HG03095 (cell line): ENCODE results near the gene MID1.

Source experiments
- ATAC-seq: cut with Tn5 transposase; IDR thresholded peaks from one replicate; pipeline ENCODE4 v1.9.1; 2021; ENCODE audit warnings: moderate library complexity; ENCODE audit not compliant: unreplicated experiment

Gene MID1

GRCh38 chrX:10579112-10580011 is 41.0 kb downstream of the MID1 start:
- no peak for ATAC-seq

GRCh38 chrX:10578527-10578926 is 41.9 kb downstream of the MID1 start:
- no peak for ATAC-seq

GRCh38 chrX:10577853-10578252 is 42.5 kb downstream of the MID1 start:
- ATAC-seq: no peak

DNA sequence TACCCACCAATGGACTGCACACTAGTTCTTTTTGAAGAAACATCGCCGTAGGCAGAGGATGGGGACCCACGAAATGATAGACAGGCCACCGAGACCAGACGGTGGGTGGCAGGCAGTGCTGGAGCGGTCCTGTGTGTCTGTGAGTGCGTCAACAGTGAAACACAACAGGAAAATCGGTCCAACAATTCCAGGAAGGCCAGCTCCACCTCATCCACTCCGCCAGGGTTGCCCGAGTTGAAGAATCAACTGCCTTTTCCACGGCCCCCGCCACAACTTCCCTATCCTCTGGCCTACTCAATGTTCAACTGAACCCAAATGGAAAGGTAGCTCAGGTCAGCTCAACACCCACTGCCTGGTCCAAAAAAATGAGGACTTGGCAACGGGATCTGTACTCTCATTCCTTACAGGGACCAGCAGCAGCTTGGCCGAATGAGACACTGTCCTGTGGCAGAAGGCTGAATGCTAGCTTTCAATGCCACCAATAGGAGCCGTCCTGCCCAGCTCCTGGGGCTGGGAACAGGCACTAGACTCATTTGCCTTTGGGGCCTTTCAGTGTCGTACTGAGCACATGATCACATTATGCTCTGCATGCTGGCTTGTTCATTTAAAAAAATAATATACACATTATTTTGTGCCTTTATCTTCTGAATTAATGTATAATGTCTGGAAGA is 43.5 kb downstream of the MID1 start:
- ATAC-seq: no peak

DNA sequence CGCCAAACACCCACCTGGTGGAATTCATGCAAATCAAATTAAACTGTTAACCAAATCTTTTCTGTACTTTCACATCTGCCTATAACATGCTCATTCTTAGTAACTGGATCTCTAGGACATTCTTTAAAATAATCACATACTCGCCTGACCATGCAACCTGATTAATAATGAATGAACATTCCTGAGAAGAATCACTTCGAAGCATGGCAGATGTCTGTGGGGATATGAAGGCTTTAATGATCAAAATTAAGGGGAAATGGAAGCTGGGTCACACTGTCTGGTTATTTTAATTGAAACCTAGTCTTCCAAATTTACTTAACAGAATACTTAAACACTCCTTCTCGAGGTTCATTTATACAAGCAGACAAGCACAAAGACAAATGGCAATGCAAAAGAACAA is 44.2 kb downstream of the MID1 start:
- no peak for ATAC-seq

DNA sequence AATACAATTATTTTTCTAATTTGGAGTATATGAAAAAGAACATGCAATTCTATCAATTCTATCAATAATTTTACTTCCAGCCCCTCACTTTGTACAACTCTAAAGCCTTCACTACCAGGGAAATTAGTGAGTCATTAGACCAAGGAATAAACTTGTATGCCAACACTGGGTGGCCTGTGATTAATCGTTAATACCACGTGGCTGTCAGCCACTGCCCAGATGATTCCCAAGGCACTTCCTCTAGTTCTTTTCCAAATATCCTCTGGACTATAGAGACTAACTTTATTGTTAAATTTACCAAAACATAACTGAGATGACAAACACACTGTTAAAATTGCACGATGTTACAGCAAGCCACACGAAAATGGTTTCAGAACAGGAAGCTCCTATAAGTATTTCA is 45.7 kb downstream of the MID1 start:
- no peak for ATAC-seq

GRCh38 chrX:10571260-10571659 is 49.1 kb downstream of the MID1 start:
- no peak for ATAC-seq

GRCh38 chrX:10570601-10571000 is 49.8 kb downstream of the MID1 start:
- no peak for ATAC-seq

- ATAC-seq: no peak
Observed at GRCh38 chrX:10569946-10570345, 50.4 kb downstream of the MID1 start.

DNA sequence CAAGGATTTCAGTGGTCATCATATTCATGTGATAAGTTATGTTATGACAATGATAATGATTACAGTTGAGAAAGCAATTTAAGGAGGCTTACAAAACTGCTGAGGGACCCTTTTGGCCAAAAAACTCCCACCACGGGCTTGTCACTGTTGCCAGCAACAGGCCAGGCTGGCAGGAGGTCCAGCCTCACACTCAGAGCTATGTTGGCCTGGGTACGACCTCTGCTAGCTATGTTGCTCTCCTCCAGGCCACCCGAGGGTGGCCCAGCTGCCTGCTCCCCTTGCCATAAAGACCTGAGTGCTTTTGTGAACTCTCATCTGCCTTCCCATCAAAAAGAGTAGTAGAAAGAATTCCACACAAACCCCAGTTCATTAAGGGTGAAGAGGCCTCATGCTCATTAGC is 52.0 kb downstream of the MID1 start:
- ATAC-seq: no peak

GRCh38 chrX:10567136-10567535 is 53.2 kb downstream of the MID1 start:
- no peak for ATAC-seq

DNA sequence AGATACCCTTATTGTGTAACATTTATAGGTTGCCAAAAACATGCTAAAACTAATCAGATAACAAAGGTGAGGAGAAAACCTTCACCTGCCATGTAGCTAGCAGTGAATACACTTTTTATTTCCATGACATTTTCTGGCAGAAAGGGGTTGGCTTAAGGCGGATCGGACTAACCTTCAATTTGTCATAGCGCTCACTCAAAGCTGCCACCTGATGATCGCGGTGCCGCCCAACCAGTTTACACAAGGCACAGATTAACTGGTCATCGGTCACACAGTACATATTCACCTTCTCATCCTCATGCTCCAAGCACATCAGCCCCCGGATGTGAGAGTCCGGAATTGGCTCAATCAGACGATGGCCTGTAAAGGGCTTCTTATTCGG is 53.7 kb downstream of the MID1 start:
- ATAC-seq: no peak

- ATAC-seq: no peak
Observed at GRCh38 chrX:10564484-10564883, 55.9 kb downstream of the MID1 start.

- no peak for ATAC-seq
Observed at GRCh38 chrX:10557166-10557565, 63.2 kb downstream of the MID1 start.

- no peak for ATAC-seq
Observed at GRCh38 chrX:10556405-10556804, 64.0 kb downstream of the MID1 start.

DNA sequence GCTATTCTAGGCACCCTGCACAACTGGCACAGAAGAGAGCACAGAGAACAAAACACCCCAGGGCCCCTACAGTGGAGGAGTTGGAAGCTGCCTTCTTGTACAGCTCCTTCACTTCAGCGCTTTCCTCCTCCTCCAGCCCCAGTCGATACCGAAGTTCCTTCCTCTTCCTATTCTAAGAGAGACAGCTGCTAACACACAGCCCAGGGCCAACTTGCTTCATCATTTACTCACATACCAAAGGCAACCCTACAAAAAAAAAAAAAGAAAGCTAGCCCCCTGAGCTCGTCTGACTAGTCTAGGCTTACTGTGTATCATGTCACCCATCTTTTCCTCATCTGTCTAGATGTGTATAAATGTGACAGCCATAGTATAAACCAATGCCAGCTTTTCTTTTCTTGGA is 64.5 kb downstream of the MID1 start:
- no peak for ATAC-seq

DNA sequence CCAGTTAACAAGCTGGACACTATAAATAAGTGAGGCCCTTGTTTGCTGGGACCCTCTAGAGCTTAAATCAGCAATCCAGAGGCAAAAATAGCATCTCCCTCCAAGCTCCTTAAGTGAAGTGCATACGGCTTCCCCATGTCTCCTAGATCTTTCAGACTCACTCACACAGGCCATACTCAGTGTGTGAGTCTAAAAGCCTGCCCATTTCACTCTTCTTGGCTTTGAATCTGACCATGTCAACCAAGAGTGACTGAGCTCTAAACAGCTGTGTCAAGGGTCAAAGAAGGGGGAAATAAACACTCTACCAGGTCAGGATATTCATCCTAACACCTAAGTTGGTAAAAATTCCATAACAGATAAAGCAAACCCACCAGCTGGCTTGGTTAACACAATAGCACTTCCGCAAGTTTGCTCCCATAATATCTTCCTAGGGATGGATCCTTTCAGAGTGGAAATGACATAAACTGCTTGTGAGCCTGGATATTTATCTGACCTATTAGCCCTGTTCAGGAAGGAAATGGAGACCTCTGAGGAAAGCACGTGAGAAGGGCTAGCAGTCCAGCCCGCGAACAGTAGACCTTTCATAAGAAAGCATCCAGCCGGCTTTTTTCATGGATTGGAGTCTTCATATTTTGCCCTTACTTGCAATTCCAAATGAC is 65.6 kb downstream of the MID1 start:
- no peak for ATAC-seq

- no peak for ATAC-seq
Observed at GRCh38 chrX:10549280-10549679, 71.1 kb downstream of the MID1 start.

DNA sequence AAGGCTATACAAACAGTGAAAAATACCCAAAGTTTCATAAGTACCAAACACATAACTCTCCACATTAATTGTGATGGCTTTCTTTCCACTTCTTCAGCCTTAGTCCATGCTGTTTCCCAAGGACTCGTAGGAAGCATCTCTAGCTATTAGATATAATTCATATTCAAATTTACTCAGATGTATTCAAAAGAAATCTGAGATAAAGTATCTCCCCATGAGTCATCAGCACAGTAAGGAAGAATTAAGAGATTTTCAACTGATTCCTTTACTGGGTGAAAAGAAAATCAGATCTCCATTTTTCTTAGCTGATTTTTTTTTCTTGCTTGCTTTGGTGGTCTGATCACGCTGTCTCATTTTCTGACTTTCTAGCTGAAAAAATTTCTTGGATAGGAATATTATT is 71.7 kb downstream of the MID1 start:
- no peak for ATAC-seq

- no peak for ATAC-seq
Observed at GRCh38 chrX:10545882-10546281, 74.5 kb downstream of the MID1 start.

GRCh38 chrX:10542586-10542985 is 77.8 kb downstream of the MID1 start:
- ATAC-seq: no peak

GRCh38 chrX:10538831-10539230 is 81.6 kb downstream of the MID1 start:
- no peak for ATAC-seq
